Measurements from ENCODE around the gene PLPP7.

- TF ChIP-seq POLR2AphosphoS5 (IDR thresholded peaks at IDR 0.05): no peak
- no peak for TF ChIP-seq CTCF (IDR thresholded peaks at IDR 0.05)
Measured at GRCh38 chr9:131266266-131267229, 23.0 kb upstream of the PLPP7 start.
